HG02610 (cell line): ENCODE measurements around the gene TEF.
"Not testable (repeated sequence)": the region's sequence is repeated elsewhere in the genome, so short reads cannot be mapped to it uniquely, and the experiment has no call there.

Source experiments
- ATAC-seq: cut with Tn5 transposase; IDR thresholded peaks from one replicate; pipeline ENCODE4 v1.9.1; 2021; ENCODE audit warnings: mild to moderate bottlenecking, moderate library complexity; ENCODE audit not compliant: unreplicated experiment

TEF gene

GRCh38 chr22:41380993-41381328 is 781 bp upstream of the TEF start:
- peak; percentile 10 for ATAC-seq

- peak; percentile 25 for ATAC-seq
These were observed 396 bp downstream of the TEF start for GRCh38 chr22:41382098-41382578.

GRCh38 chr22:41382610-41383009 is 868 bp downstream of the TEF start:
- ATAC-seq = no peak

- ATAC-seq = no peak
These were observed 1.3 kb downstream of the TEF start for GRCh38 chr22:41383085-41383484.

- no peak for ATAC-seq
These were observed 2.4 kb downstream of the TEF start for GRCh38 chr22:41384128-41384527.

GRCh38 chr22:41387341-41387740 is 5.6 kb downstream of the TEF start:
- ATAC-seq = no peak

- no peak for ATAC-seq
These were observed 12.2 kb downstream of the TEF start for GRCh38 chr22:41394012-41394356.

GRCh38 chr22:41395531-41396240 is 13.9 kb downstream of the TEF start:
- ATAC-seq = no peak

GRCh38 chr22:41397143-41397811 is 15.5 kb downstream of the TEF start:
- ATAC-seq = no peak

GRCh38 chr22:41398921-41399320 is 17.2 kb downstream of the TEF start:
- no peak for ATAC-seq

GRCh38 chr22:41401781-41402648 is 20.3 kb downstream of the TEF start:
- no peak for ATAC-seq

GRCh38 chr22:41402851-41403250 is 21.1 kb downstream of the TEF start:
- ATAC-seq = not testable (repeated sequence)

- peak; percentile 48 for ATAC-seq
These were observed 22.0 kb downstream of the TEF start for GRCh38 chr22:41403532-41404318.

- ATAC-seq = no peak
These were observed 23.8 kb downstream of the TEF start for GRCh38 chr22:41405588-41405987.

GRCh38 chr22:41406410-41406809 is 24.7 kb downstream of the TEF start:
- no peak for ATAC-seq

GRCh38 chr22:41407433-41407832 is 25.7 kb downstream of the TEF start:
- no peak for ATAC-seq

GRCh38 chr22:41408665-41409064 is 26.9 kb downstream of the TEF start:
- no peak for ATAC-seq

- no peak for ATAC-seq
These were observed 28.6 kb downstream of the TEF start for GRCh38 chr22:41410311-41410751.

- no peak for ATAC-seq
These were observed 29.5 kb downstream of the TEF start for GRCh38 chr22:41411021-41411851.

- ATAC-seq = no peak
These were observed 33.8 kb downstream of the TEF start for GRCh38 chr22:41415554-41415953.
